ENCODE results near the gene CD8A. TPM values are rescaled to one million over a fixed set of nuclear protein-coding genes. Genes with fewer than 3 reads are reported as not detected.

Gene CD8A
- total RNA-seq, 1 donor from 2014 or later, result 1.5 TPM

- H3K27me3 ChIP-seq (ENCODE audit: control insufficient read depth, insufficient read depth, low read length), result no peaks in the 10 kb centered on the region
- peaks cover under 1% of the 10 kb centered on the region for H3K36me3 ChIP-seq (ENCODE audit: control insufficient read depth, insufficient read depth, low read length)
Measured at GRCh38 chr2:86769838-86770237, 20.9 kb downstream of the CD8A start.

GRCh38 chr2:86768189-86768949, 22.3 kb downstream of the CD8A start:
- H3K36me3 ChIP-seq (ENCODE audit: control insufficient read depth, insufficient read depth, low read length), result no peaks in the 10 kb centered on the region
- no peaks in the 10 kb centered on the region for H3K27me3 ChIP-seq (ENCODE audit: control insufficient read depth, insufficient read depth, low read length)
- H3K4me3 ChIP-seq (ENCODE audit: low read depth, low read length), result no peak overlapping the region
- no peak for DNase-seq (ENCODE audit: low read depth)
- TF ChIP-seq CTCF (IDR thresholded peaks at IDR 0.05; ENCODE audit: insufficient read depth, low read length, poor library complexity, severe bottlenecking), result no peak

More at GRCh38 chr2:86769838-86770237, 20.9 kb downstream of the CD8A start:
- DNase-seq (ENCODE audit: low read depth), result no peak
- H3K4me3 ChIP-seq (ENCODE audit: low read depth, low read length), result no peak overlapping the region
- TF ChIP-seq CTCF (IDR thresholded peaks at IDR 0.05; ENCODE audit: insufficient read depth, low read length, poor library complexity, severe bottlenecking), result no peak

- no peaks in the 10 kb centered on the region for H3K27me3 ChIP-seq (ENCODE audit: control insufficient read depth, insufficient read depth, low read length)
- no peak for TF ChIP-seq CTCF (IDR thresholded peaks at IDR 0.05; ENCODE audit: insufficient read depth, low read length, poor library complexity, severe bottlenecking)
- no peak overlapping the region for H3K4me3 ChIP-seq (ENCODE audit: low read depth, low read length)
- DNase-seq (ENCODE audit: low read depth), result no peak
- H3K36me3 ChIP-seq (ENCODE audit: control insufficient read depth, insufficient read depth, low read length), result no peaks in the 10 kb centered on the region
Measured at GRCh38 chr2:86765310-86765695, 25.4 kb downstream of the CD8A start.

DNA sequence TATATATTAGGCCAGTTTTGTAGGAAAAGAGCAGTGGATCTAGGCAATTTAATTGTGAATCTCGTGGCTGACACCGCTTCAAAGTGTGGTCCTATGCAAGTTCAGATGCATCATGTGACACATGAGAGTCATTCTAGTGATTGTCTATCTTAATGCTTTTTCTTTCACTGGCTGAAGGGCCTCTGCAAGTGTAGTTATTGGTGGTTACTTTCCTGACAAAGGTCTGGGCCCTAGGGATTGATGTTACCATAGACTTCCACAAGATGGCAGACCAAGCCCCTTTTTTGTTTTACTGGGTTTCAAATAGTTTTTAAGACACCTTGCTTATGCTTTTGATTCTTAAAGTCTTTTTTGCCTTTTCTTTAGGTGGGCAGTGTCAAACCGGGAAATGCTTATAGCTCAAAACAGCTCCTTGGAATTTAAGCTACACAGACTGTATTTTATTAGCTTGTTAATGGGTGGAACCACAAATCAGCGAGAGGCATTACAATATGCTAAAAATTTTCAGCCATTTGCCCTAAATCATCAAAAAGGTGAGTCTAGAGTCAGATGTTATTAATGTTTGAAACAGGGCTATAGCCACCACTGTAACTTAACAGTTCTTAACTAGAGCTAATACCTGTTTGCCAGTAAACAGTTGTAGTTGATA, 25.9 kb downstream of the CD8A start:
- DNase-seq (ENCODE audit: low read depth), result peak; percentile 2
- Histone ChIP-seq H3K36me3 (ENCODE audit: control insufficient read depth, insufficient read depth, low read length) (no peaks in the 10 kb centered on the region), H3K4me3 (ENCODE audit: low read depth, low read length) (no peak overlapping the region), H3K27me3 (ENCODE audit: control insufficient read depth, insufficient read depth, low read length) (no peaks in the 10 kb centered on the region)
- peak; percentile 57 for TF ChIP-seq CTCF (IDR thresholded peaks at IDR 0.05; ENCODE audit: insufficient read depth, low read length, poor library complexity, severe bottlenecking)

DNA sequence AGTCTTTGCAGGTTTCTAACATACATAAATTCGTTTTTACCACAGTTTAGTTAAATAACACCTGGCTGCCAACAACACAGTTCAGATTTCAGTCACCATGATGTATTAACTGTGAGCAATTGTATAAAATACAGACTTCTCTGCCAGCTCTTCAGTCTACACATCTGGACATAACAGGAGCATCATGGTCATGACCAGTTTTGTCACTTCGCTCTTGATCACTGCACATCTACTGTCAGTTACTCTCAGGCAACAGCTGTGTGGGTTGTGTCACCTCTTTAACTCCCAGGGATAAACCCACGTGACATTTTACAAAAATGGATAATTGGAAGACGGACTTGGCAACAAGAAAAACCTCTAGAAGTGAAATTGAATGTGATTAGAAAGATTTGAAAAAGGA, 30.3 kb downstream of the CD8A start:
- H3K4me3 ChIP-seq (ENCODE audit: low read depth, low read length), result no peak overlapping the region
- no peaks in the 10 kb centered on the region for H3K36me3 ChIP-seq (ENCODE audit: control insufficient read depth, insufficient read depth, low read length)
- TF ChIP-seq CTCF (IDR thresholded peaks at IDR 0.05; ENCODE audit: insufficient read depth, low read length, poor library complexity, severe bottlenecking), result no peak
- H3K27me3 ChIP-seq (ENCODE audit: control insufficient read depth, insufficient read depth, low read length), result no peaks in the 10 kb centered on the region
- no peak for DNase-seq (ENCODE audit: low read depth)
